GM12878 (cell line): Measurements from ENCODE around the gene ARID1A. TPM values are rescaled to one million over a fixed set of nuclear protein-coding genes. Genes with fewer than 3 reads are reported as not detected.

Experiments
- ATAC-seq: fragments of 200-7000 bp; cut with Tn5 transposase; 3 replicates; pipeline ENCODE4 v1.9.1; 2020; ENCODE audit warnings: mild to moderate bottlenecking, moderate library complexity
- BruUV-seq: library from RNA; stranded (reverse); fragments of 400-500 nt; replicated peaks from 2 replicates; lab custom pipeline; 2021; lab: Mats Ljungman, UMichigan
- CTCF ChIA-PET: fragments of 300-600 bp; sonication (Branson Sonifier 250); formaldehyde crosslinking; extraction: SDS; loops from one replicate; lab custom pipeline; 2021; ENCODE audit warnings: inconsistent platforms; lab: Yijun Ruan, JAX
- POLR2A ChIA-PET: fragments of 350-600 bp; formaldehyde crosslinking; extraction: SDS; loops from one replicate; lab custom pipeline; 2021; ENCODE audit warnings: inconsistent platforms; lab: Charles Lee
- RAD21 ChIA-PET: fragments of 300-600 bp; sonication (Branson Sonifier 250); formaldehyde crosslinking; loops from one replicate; lab custom pipeline; 2023; ENCODE audit warnings: antibody characterized with exemption; ENCODE audit not compliant: unreplicated experiment; lab: Charles Lee
- SMC1A ChIA-PET: fragments of 300-600 bp; sonication (Branson Sonifier 250); formaldehyde crosslinking; loops from one replicate; lab custom pipeline; 2023; ENCODE audit not compliant: unreplicated experiment, uncharacterized antibody; lab: Charles Lee
- DNase-seq: peaks from one replicate; pipeline ENCODE4 v3.0.0-alpha.2; 2011; ENCODE audit warnings: low read depth, low spot score
- FAIRE-seq: peaks from 3 replicates; lab custom pipeline; 2011; peaks lifted over from hg19 to GRCh38; lab: Jason Lieb, UNC
- H2AFZ ChIP-seq: 2 replicates; pipeline ENCODE4 v1.6.0; 2011; ENCODE audit warnings: low read depth, low read length, control low read depth; ENCODE audit not compliant: control insufficient read depth
- H3K27ac ChIP-seq: 2 replicates; pipeline ENCODE4 v1.5.1; 2011; ENCODE audit warnings: control low read depth; ENCODE audit not compliant: control insufficient read depth, insufficient read depth
- H3K27me3 ChIP-seq, 2 experiments: replicated peaks in 1 of 2; 2 replicates each; pipeline versions ENCODE4 v1.6.0 to v1.6.1; 2011; ENCODE audit warnings: low read length in 1 of 2; ENCODE audit not compliant: control insufficient read depth in 2 of 2, insufficient read depth in 2 of 2
- H3K36me3 ChIP-seq, 2 experiments: 2 replicates each; pipeline ENCODE4 v1.5.1; 2011; ENCODE audit warnings: low read length in 1 of 2; ENCODE audit not compliant: control insufficient read depth in 2 of 2, insufficient read depth in 2 of 2
- H3K4me1 ChIP-seq: 2 replicates; pipeline ENCODE4 v1.6.1; 2011; ENCODE audit warnings: mild to moderate bottlenecking, low read length, moderate library complexity, mixed read lengths; ENCODE audit not compliant: control insufficient read depth, insufficient read depth
- H3K4me2 ChIP-seq: 2 replicates; pipeline ENCODE4 v1.6.0; 2011; ENCODE audit warnings: control low read depth; ENCODE audit not compliant: control insufficient read depth, insufficient read depth
- H3K4me3 ChIP-seq: fragments of 200-600 bp; sonication (generic); 2 replicates; pipeline ENCODE4 v1.5.1; 2016
- H3K79me2 ChIP-seq: 2 replicates; pipeline ENCODE4 v1.6.0; 2011; ENCODE audit warnings: low read length; ENCODE audit not compliant: control insufficient read depth, insufficient read depth
- H3K9ac ChIP-seq: 2 replicates; pipeline ENCODE4 v1.8.0; 2011; ENCODE audit warnings: low read length, control low read depth, mixed read lengths; ENCODE audit not compliant: control insufficient read depth, insufficient read depth
- H3K9me3 ChIP-seq: replicated peaks from 3 replicates; pipeline ENCODE4 v1.5.1; 2011; ENCODE audit warnings: mild to moderate bottlenecking, low read length; ENCODE audit not compliant: control insufficient read depth, insufficient read depth
- H4K20me1 ChIP-seq: 2 replicates; pipeline ENCODE4 v1.6.0; 2011; ENCODE audit not compliant: control insufficient read depth, insufficient read depth
- CHD2 ChIP-seq: IDR thresholded peaks from 2 replicates; pipeline ENCODE4 v1.6.1; 2011; ENCODE audit warnings: low read depth, low read length, improper control_type of control experiment, borderline replicate concordance
- E2F4 ChIP-seq: IDR thresholded peaks from 2 replicates; pipeline ENCODE4 v1.6.1; 2012; ENCODE audit warnings: low read depth, low read length, improper control_type of control experiment
- LARP7 ChIP-seq: fragments of 450-650 bp; IDR thresholded peaks from 2 replicates; pipeline ENCODE4 v1.6.1; 2017; ENCODE audit warnings: mild to moderate bottlenecking
- MEF2B ChIP-seq: fragments of 450-650 bp; IDR thresholded peaks from 2 replicates; pipeline ENCODE4 v1.6.1; 2018; ENCODE audit warnings: mild to moderate bottlenecking, moderate library complexity; ENCODE audit not compliant: partially characterized antibody, poor library complexity, severe bottlenecking
- PAX8 ChIP-seq: fragments of 450-650 bp; IDR thresholded peaks from 2 replicates; pipeline ENCODE4 v1.6.1; 2017; ENCODE audit warnings: mild to moderate bottlenecking, moderate library complexity
- POLR2A ChIP-seq: IDR thresholded peaks from 2 replicates; pipeline ENCODE4 v1.6.1; 2011; ENCODE audit warnings: low read depth, mild to moderate bottlenecking, low read length
- PRDM15 ChIP-seq: fragments of 450-650 bp; formaldehyde crosslinking; IDR thresholded peaks from 2 replicates; pipeline ENCODE4 v1.4.0; 2020; ENCODE audit warnings: mild to moderate bottlenecking, moderate library complexity
- STAT3 ChIP-seq: IDR thresholded peaks from 2 replicates; pipeline ENCODE4 v1.6.1; 2011; ENCODE audit warnings: low read depth, low read length, improper control_type of control experiment
- YY1 ChIP-seq: IDR thresholded peaks from 2 replicates; pipeline ENCODE4 v1.6.1; 2011; ENCODE audit warnings: low read depth, mild to moderate bottlenecking, low read length
- ZNF24 ChIP-seq: fragments of 450-650 bp; IDR thresholded peaks from 2 replicates; pipeline ENCODE4 v1.6.1; 2017; ENCODE audit warnings: antibody characterized with exemption, mild to moderate bottlenecking
- WGBS: methylation state at CpG from one replicate; pipeline ENCODE4 v1.1.6; 2016; ENCODE audit warnings: low lambda C conversion rate; ENCODE audit not compliant: insufficient replicate concordance, insufficient coverage; ENCODE audit errors: missing lambda C conversion rate; 5-methylcytosine and 5-hydroxymethylcytosine counted together
- in situ Hi-C: fragments of 300-500 bp; cut with MboI; formaldehyde crosslinking; loops from 9 replicates; pipeline ENCODE4 v1.14.3; 2018; ENCODE audit warnings: mixed read lengths
- intact Hi-C: fragments of 100-400 bp; cut with micrococcal nuclease; formaldehyde crosslinking; loops from one replicate; pipeline ENCODE4 v1.14.2; 2022; ENCODE audit not compliant: unreplicated experiment
- polyA plus RNA-seq, 11 experiments: library from polyadenylated mRNA; depleted of rRNA in 4 of 11; unstranded in 6 of 11; stranded (reverse) in 5 of 11; fragments of >200 nt; fragmentation: Nextera tagmentation in 4 of 11; fragmentation: Illumina TruSeq in 1 of 11; extraction: Ambion mirVana in 4 of 11; extraction: Trizol in 1 of 11; gene quantifications; 1 replicate in 1 of 11; 2 replicates in 10 of 11; pipeline versions ENCODE4 v1.2.1 to v1.2.3, GENCODE V29; 2011 to 2016; ENCODE audit warnings: inconsistent platforms in 2 of 11, missing spikeins in 2 of 11, low read depth in 1 of 11
- total RNA-seq, 4 experiments: library from RNA; depleted of rRNA in 3 of 4; stranded (reverse); fragments of >200 nt in 3 of 4; fragmentation: Illumina TruSeq in 1 of 4; extraction: Trizol in 1 of 4; gene quantifications; 2 replicates each; pipeline versions ENCODE4 v1.2.1 to v1.2.3, GENCODE V29; 2013 to 2021
- TF ChIP-seq, protein P1 (sequence below): IDR thresholded peaks from 2 replicates; pipeline ENCODE4 v1.6.1; 2012; ENCODE audit warnings: low read depth, low read length, improper control_type of control experiment

ARID1A gene
- total and polyA plus RNA-seq, 10 of the 15 experiments (the other 5 are each of a cell fraction or from before 2014, with no cell fraction given) = 10.0 to 98.0 (median 23.5) TPM

DNA sequence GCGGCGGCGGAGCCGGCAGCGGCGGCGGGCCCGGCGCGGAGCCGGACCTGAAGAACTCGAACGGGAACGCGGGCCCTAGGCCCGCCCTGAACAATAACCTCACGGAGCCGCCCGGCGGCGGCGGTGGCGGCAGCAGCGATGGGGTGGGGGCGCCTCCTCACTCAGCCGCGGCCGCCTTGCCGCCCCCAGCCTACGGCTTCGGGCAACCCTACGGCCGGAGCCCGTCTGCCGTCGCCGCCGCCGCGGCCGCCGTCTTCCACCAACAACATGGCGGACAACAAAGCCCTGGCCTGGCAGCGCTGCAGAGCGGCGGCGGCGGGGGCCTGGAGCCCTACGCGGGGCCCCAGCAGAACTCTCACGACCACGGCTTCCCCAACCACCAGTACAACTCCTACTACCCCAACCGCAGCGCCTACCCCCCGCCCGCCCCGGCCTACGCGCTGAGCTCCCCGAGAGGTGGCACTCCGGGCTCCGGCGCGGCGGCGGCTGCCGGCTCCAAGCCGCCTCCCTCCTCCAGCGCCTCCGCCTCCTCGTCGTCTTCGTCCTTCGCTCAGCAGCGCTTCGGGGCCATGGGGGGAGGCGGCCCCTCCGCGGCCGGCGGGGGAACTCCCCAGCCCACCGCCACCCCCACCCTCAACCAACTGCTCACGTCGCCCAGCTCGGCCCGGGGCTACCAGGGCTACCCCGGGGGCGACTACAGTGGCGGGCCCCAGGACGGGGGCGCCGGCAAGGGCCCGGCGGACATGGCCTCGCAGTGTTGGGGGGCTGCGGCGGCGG lies 1.0 kb downstream of the ARID1A start (continued):
- peak; percentile 76 for TF ChIP-seq POLR2A
- TF ChIP-seq, protein P1, sequence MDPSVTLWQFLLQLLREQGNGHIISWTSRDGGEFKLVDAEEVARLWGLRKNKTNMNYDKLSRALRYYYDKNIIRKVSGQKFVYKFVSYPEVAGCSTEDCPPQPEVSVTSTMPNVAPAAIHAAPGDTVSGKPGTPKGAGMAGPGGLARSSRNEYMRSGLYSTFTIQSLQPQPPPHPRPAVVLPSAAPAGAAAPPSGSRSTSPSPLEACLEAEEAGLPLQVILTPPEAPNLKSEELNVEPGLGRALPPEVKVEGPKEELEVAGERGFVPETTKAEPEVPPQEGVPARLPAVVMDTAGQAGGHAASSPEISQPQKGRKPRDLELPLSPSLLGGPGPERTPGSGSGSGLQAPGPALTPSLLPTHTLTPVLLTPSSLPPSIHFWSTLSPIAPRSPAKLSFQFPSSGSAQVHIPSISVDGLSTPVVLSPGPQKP = no peak
- TF ChIP-seq PRDM15 (CRISPR knock-in tag) = no peak
- 0 out of 2 replicates have a peak, but pooled peaks have one; percentile 25 for TF ChIP-seq CHD2

DNA sequence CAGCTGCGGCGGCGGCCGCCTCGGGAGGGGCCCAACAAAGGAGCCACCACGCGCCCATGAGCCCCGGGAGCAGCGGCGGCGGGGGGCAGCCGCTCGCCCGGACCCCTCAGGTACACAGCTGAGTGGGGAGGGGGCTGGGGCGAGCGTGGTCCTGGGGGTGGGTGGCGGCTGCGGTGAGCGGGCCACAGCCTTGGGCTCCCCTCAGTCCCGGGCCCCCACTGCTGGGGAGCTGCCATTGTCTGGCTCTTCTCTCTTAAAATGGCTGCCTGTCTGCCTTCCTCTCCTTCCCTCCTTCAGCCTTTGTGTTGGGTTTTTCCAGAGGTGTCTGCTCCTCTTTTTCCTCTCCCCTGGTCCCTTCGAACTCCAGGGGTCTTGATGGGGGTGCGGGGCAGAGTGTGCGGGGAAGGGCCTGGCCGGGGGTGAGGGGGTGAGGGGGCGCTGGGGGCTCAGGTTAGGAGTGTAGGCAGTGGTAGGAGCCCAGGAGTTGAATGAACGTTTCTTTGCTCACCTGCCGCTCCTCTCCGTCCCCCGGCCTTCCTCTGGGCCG lies 1.7 kb downstream of the ARID1A start:
- no TSS peak for BruUV-seq
- DNase-seq (no peak), FAIRE-seq (no peak), ATAC-seq (peak; percentile 5; the same call in 1 of the 3 replicates)
- no peaks in the 10 kb centered on the region for H3K27me3 ChIP-seq
- CTCF ChIA-PET = interaction anchor here (1.2 to 8.4 kb wide), 8 partner anchors 16 to 158 kb away, joined by 3 to 50 read pairs (median 5); partner anchors contain the start of gene PIGV
- H3K4me1 ChIP-seq = peaks cover 18% of the 10 kb centered on the region
- RAD21 ChIA-PET = interaction anchor here (0.8 to 7.0 kb wide), 14 partner anchors 9 to 1075 kb away, joined by 3 to 90 read pairs (median 4); partner anchors contain the start of gene PIGV
- SMC1A ChIA-PET = interaction anchor here (1.1 to 11.6 kb wide), 12 partner anchors 15 to 113 kb away, joined by 3 to 139 read pairs (median 12); partner anchors contain the start of gene PIGV
- peak overlapping the region; percentile 98 for H3K27ac ChIP-seq
- H2AFZ ChIP-seq = no peak overlapping the region
- H4K20me1 ChIP-seq = peaks cover 5% of the 10 kb centered on the region; the same call in 1 of the 2 replicates
- H3K9ac ChIP-seq = peak overlapping the region; percentile 94
- POLR2A ChIA-PET = interaction anchor here (0.6 to 8.7 kb wide), 20 partner anchors 10 to 168 kb away, joined by 3 to 69 read pairs (median 5); partner anchors contain the start of gene PIGV
- H3K9me3 ChIP-seq = no peaks in the 10 kb centered on the region
- peak overlapping the region; percentile 98 for H3K4me3 ChIP-seq
- no peaks in the 10 kb centered on the region for H3K36me3 ChIP-seq
- under 1% methylated on average over 24 of the region's 30 CpGs for WGBS
- H3K79me2 ChIP-seq = peaks cover 87% of the 10 kb centered on the region
- intact Hi-C loops (no loop called here), in situ Hi-C loops (no loop called here)
- peak overlapping the region; percentile 73 for H3K4me2 ChIP-seq
- TF ChIP-seq E2F4 = no peak
- no peak for TF ChIP-seq MEF2B
- TF ChIP-seq LARP7 = no peak
- TF ChIP-seq STAT3 = no peak
- no peak for TF ChIP-seq ZNF24
- TF ChIP-seq YY1 = peak; percentile 92
- TF ChIP-seq PAX8 = no peak
